Embryonic facial prominence (tissue), 1 donor: Measurements from ENCODE around the gene EIF2D.
"Not testable (repeated sequence)": the region's sequence is repeated elsewhere in the genome, so short reads cannot be mapped to it uniquely, and the experiment has no call there.

Source experiments
- DNase-seq: peaks from one replicate; pipeline ENCODE4 v3.0.0-alpha.2; 2016; ENCODE audit errors: extremely low spot score

Gene EIF2D, protein sequence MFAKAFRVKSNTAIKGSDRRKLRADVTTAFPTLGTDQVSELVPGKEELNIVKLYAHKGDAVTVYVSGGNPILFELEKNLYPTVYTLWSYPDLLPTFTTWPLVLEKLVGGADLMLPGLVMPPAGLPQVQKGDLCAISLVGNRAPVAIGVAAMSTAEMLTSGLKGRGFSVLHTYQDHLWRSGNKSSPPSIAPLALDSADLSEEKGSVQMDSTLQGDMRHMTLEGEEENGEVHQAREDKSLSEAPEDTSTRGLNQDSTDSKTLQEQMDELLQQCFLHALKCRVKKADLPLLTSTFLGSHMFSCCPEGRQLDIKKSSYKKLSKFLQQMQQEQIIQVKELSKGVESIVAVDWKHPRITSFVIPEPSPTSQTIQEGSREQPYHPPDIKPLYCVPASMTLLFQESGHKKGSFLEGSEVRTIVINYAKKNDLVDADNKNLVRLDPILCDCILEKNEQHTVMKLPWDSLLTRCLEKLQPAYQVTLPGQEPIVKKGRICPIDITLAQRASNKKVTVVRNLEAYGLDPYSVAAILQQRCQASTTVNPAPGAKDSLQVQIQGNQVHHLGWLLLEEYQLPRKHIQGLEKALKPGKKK

GRCh38 chr1:206612129-206612876 is at the start of gene EIF2D:
TSS of gene EIF2D (minus strand) at chr1:206612465. CDS start at chr1:206612342, 123 bp downstream.
- peak; percentile 86 for DNase-seq

DNA sequence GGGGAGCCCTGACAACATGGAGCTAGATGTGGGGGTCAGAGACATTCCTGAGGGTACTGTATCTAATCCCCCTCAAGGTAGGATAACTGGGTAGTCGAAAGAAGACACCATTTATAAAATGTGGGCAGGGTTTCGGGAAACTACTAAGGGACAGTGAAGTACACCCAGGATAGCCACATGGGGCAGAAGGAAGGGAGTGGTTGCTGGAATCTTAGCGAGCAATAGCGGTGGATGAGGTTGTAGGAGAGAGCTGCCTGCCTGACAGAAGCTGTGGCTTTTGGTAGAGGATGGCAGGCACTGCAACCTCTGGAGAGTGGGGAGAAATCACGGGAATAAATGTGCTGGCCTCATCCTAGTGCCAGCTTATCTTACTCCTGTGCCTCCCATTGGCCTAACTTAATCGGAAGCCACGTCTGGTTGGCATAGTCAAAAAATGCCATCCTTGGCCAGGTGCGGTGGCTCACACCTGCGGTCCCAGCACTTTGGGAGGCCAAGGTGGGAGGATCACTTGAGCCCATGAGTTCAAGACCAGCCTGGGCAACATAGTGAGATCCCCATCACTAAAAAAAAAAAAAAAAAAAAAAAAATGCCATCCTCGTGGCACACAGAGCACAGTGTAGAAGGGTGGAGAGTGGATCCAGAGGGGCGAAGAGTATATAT is 49.0 kb upstream of the EIF2D start:
- no peak for DNase-seq

DNA sequence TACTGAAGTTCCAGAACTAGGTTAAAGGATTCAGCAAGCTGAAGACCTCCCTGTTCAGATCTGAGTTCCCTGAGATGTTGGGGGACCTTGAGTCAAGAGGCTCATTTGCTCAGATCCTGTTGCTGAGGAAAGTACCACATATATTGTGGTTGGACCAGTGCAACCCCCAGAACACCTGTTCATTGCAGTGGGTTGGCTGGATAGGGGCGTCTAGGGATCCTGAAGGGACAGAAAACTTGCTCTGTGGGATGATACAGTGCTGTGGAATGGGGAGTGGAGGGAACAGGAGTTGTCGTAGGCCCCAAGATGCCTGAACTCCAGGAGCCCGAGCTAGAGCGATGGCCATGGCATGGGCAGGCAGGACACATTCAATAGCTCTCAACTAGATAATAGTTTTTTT is 47.9 kb upstream of the EIF2D start:
- no peak for DNase-seq

- no peak for DNase-seq
Observed at GRCh38 chr1:206658981-206659273, 46.7 kb upstream of the EIF2D start.

- DNase-seq, result no peak
Observed at GRCh38 chr1:206658264-206658980, 46.2 kb upstream of the EIF2D start.

- no peak for DNase-seq
Observed at GRCh38 chr1:206657751-206658150, 45.5 kb upstream of the EIF2D start.

DNA sequence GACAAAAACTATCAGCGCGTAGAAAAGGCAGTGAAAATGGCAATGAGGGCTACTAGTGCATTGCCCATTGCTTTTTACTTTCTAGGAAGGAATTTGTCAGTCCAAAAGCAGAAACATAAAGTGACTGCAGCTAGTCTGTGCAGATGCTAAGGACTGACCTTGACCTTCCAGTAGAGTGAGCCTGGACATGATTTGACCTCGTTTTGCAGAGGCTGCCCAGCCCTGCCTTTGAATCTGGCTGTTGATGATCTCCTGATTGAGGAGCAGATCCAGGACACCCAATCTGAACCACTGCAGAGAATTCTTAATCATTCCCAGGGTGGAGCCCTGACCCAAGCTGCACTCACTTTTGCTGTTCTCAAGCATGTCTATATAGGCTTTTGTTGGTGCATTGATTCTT is 44.7 kb upstream of the EIF2D start:
- DNase-seq, result no peak

- DNase-seq, result no peak
Observed at GRCh38 chr1:206655471-206655882, 43.2 kb upstream of the EIF2D start.

DNA sequence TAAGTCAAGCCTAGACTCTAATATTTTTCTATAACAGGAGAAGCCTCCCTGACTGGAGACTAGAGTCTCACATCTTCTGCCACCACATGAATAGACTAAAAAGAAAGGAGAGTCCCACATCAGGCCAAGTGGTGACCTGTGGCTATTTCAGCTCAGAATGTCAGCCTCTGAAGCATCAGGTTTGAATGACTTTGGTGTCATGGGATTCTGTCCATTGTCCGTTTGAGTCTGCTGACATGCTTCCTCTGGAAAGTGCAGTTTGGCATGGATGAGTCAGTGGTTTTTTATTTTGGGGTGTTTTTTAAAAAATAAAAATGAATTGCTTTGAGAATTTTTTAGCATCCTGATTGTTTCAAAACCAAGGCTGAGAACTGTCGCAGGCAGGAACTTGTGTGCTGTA is 42.6 kb upstream of the EIF2D start:
- DNase-seq, result no peak

DNA sequence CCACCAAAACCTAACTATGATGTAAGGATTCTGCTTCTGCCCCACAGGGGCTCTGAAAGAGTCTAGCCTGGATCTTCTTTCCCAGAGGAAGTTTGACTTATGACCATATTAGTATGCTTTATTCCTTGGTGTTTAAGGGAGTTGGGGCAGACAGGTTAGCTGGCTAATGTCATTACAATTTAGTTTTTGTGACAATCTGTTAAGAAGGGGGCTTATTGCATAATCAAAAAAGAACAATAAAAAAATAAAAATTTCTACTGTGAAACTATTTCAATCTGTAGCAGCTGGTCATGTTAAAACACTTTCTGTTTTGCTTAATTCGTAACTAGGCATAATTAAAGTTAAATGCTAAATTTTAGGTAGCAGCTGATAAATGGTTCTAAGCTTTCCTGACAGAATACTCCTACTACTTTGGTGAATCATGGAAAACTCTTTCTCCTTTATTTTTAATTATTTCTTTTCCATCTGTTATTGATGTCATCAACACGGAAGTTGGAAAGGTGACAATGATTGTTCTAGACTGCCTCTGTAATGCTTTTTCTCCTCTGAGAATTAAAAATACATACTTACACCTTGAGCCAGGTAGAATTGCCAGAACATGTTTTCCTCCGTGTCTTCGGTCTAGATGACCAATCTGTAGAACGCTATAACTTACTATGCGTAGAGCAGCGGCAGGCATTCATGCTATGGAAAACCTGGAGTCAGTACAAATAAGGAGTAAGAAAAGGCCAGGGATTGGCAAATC is 41.6 kb upstream of the EIF2D start:
- no peak for DNase-seq

DNA sequence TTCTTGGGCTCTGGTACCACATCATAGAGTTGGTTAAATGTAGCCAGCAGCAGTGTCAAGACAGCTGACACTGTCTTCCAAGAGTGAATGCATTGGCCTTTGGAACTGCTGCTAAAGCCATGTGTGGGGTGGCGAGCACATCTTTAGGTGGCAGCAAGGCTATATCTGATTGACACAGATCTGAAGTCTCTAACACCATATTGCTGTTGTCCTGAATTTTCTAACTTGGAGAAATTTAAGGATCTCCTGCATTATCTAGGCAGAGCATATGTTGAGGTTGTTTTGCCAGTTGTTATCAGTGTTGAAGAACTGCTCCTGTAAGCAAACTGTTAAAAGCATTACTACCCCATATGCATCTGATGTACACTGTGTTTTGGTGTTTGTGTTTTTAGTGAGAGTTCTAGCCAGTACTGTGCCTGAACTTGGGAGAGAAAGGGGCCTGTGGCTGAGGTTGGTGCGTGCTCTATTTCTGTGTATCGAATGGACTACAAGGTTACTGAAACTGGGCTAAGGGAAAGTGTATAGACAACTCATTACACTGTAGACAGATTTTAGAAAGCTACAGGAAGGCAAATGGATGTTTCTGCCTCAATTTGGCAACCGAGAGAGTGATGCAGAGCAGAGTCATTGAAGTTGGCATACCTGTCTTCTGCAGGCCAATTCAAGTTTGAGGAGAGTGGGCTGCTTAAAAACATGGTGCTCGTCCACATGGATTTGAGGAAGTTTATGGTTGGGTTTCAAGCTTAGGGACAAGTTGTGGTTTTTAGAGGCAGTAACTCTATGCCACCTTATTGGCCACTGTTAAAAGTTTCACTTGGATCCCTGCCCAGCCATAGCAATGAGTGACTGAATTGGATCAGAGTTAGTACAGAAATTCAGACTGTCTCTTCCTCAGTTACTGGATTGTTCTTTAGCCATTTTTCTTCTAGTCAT is 40.0 kb upstream of the EIF2D start:
- DNase-seq, result no peak

DNA sequence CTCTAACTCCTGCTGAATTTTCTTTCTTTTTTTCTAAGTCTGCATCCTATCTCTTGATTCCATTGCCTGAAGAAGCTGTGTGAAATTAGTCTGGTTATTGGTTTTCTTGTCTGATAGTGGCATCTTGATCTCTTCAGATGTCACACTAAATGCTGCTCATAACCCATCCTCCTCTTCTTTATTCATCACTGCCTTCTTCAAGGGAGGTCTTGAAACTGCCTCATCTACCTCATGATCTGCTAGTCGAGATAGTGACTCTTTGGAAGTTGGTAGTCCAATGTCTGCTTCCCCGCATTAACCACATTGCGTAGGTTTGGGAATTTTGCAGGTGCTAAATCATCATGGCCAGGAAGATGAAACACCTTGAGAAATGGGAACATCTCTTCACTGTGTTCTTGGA is 38.7 kb upstream of the EIF2D start:
- DNase-seq, result no peak

DNA sequence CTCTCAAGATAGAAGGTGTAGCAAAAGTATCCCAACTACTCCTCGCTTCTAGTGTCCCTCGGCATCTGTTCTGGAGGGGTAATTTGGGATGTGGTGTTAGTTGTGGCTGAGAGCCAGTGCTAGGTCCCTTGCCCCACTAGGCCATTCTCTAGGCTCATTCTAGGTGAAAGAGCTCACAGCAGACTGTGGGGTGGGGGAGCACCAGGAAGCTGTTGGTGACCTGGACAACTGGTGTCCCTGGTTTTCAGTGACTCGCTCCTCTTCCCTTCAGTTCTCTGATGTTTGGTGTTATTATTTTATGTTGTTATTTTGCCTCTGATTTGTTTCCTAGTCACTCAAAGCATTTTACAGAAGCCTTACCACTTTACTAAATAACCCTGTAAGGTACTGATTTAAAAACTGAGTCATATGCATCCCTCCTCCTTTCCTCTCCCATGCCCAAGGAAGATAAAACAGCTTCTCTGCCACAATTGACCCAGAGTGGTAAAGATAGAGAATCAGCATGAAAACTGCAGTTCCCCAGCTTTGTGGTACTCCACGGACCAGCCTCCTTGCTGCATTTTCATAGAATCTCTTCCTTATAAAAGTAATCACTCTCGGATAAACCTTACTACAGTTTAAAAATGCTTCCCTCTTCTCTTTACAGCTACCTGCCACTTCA is 37.1 kb upstream of the EIF2D start:
- DNase-seq, result no peak

GRCh38 chr1:206647224-206647623 is 35.0 kb upstream of the EIF2D start:
- no peak for DNase-seq

GRCh38 chr1:206646504-206646903 is 34.2 kb upstream of the EIF2D start:
- no peak for DNase-seq

DNA sequence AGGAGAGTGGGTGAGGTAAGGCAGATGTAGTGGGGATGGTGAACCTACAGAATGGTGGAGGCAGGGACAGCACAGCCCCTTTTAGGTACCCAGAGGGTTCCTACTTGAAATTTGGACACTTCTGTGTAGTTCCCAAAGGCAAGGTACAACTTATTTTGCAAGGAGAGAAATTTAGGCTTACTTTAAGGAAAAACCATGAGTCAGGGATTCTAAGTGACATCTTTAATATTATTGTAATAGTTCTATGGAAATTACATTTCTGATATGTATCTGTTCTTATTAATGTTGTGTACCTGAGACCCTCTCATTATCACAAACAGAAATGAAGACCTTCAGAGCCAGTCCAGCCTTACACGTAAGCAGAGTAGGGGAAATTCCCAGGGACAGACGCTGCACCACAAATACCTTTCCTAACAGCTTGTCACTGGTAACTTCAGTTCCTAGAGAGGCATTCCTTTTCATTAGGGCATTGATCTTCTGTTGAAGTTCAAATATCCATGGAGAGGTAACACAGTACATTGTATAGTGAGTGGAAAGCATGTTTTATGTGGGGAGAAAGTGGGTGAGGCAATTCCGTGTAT is 30.9 kb upstream of the EIF2D start:
- DNase-seq, result no peak

DNA sequence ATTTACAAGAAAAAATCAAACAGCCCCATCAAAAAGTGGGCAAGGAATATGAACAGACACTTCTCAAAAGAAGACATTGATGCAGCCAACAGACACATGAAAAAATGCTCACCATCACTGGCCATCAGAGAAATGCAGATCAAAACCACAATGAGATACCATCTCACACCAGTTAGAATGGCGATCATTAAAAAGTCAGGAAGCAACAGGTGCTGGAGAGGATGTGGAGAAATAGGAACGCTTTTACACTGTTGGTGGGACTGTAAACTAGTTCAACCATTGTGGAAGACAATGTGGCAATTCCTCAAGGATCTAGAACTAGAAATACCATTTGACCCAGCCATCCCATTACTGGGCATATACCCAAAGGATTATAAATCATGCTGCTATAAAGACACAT is 29.8 kb upstream of the EIF2D start:
- DNase-seq, result not testable (repeated sequence)

GRCh38 chr1:206637605-206638004 is 25.3 kb upstream of the EIF2D start:
- DNase-seq, result no peak

GRCh38 chr1:206636671-206637070 is 24.4 kb upstream of the EIF2D start:
- no peak for DNase-seq
